Subcutaneous abdominal adipose tissue (tissue), 5 donors: ENCODE results near the gene ZNF223.
A peak's percentile ranks its signal among the peaks of the same experiment; 100 is the strongest.

Experiments
- H3K27ac ChIP-seq: one replicate; pipeline ENCODE4 v1.7.0; 2013; ENCODE audit warnings: low read depth, mild to moderate bottlenecking, inconsistent platforms, low read length, moderate library complexity
- H3K27me3 ChIP-seq, 5 donors: one replicate each; pipeline ENCODE4 v1.7.0; 2013; ENCODE audit warnings: low read length in 5 of 5, inconsistent platforms in 1 of 5; ENCODE audit not compliant: control insufficient read depth in 5 of 5, insufficient read depth in 4 of 5
- H3K36me3 ChIP-seq, 5 donors: one replicate each; pipeline ENCODE4 v1.7.0; 2013; ENCODE audit warnings: low read length in 5 of 5; ENCODE audit not compliant: control insufficient read depth in 5 of 5, insufficient read depth in 5 of 5
- H3K4me1 ChIP-seq, 5 donors: one replicate each; pipeline ENCODE4 v1.7.0; 2013; ENCODE audit warnings: low read length in 5 of 5, mild to moderate bottlenecking in 3 of 5, moderate library complexity in 1 of 5; ENCODE audit not compliant: control insufficient read depth in 5 of 5, insufficient read depth in 5 of 5
- H3K4me3 ChIP-seq, 5 donors: one replicate each; pipeline ENCODE4 v1.7.0; 2013; ENCODE audit warnings: low read length in 5 of 5, low read depth in 1 of 5
- H3K9ac ChIP-seq, 5 donors: one replicate each; pipeline ENCODE4 v1.7.0; 2013; ENCODE audit warnings: low read length in 5 of 5, mild to moderate bottlenecking in 4 of 5, moderate library complexity in 3 of 5
- H3K9me3 ChIP-seq, 5 donors: one replicate each; pipeline ENCODE4 v1.7.0; 2013; ENCODE audit warnings: low read length in 5 of 5; ENCODE audit not compliant: control insufficient read depth in 5 of 5
- donor health status: healthy.
- donor health status: healthy.
- donor health status: healthy.
- donor health status: healthy.
- donor health status: healthy.

ZNF223 gene

DNA sequence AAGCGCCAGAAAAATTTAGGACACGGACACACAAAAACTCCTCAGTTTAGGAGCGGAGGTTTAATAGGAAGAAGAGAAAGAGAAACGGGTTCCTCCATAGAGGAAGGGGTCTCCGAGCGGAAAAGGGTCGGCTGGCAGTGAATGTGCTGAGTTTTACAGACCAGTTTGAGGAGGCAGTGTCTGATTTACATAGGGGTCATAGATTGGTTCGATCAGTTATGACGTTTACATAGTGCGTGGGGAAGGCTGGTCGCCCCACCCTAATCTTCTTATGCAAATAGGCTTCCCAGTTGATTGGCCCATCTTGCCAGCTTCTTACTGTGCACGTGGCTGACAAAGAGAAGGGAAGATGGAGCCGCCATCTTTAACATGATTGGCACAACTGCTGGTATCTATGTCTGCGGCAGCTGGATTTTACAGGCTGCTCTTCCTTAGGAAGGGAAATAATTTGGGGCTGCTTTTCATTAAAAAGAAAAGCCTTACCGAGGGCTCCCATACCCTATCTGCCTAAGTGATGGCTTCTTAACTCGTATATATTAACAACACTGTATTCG lies 60.2 kb downstream of the ZNF223 start:
- Histone ChIP-seq H3K9me3 (peaks cover 25 to 43% (median 37%) of the 10 kb centered on the region in 5 donors), H3K4me1 (peaks cover 8 to 26% (median 18%) of the 10 kb centered on the region in 5 donors), H3K27me3 (no peaks in the 10 kb centered on the region), H3K9ac (no peak overlapping the region), H3K4me3 (peak overlapping the region; percentile 91 to 98 (median 94)), H3K27ac (no peak overlapping the region), H3K36me3 (peaks cover 9 to 17% (median 12%) of the 10 kb centered on the region in 5 donors)

DNA sequence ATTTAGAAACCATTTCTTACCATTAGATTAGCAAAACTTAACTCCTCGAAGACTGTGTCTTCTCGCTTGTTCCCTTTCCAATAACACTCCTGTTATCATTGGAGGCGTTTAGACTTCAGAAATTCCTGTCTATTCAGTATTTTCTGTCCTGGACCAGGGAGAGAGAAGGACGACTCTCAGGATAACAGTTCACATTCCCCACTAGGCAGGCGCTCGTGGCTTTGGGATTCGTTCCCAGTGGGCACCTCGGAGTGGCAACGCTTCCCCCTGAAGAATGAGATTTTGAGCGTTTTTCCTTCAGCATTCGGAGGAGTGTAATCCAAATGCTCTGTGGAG lies 60.9 kb downstream of the ZNF223 start:
- peaks cover 10 to 16% (median 10%) of the 10 kb centered on the region in 5 donors for H3K36me3 ChIP-seq
- H3K4me3 ChIP-seq, result peak overlapping the region; percentile 91 to 98 (median 94)
- peak overlapping the region; percentile 51 to 87 (median 75) for H3K9ac ChIP-seq
- H3K9me3 ChIP-seq, result peaks cover 17 to 35% (median 30%) of the 10 kb centered on the region in 5 donors
- H3K4me1 ChIP-seq, result peaks cover 2 to 26% (median 18%) of the 10 kb centered on the region in 5 donors
- H3K27ac ChIP-seq, result peak overlapping the region; percentile 34
- no peaks in the 10 kb centered on the region for H3K27me3 ChIP-seq

DNA sequence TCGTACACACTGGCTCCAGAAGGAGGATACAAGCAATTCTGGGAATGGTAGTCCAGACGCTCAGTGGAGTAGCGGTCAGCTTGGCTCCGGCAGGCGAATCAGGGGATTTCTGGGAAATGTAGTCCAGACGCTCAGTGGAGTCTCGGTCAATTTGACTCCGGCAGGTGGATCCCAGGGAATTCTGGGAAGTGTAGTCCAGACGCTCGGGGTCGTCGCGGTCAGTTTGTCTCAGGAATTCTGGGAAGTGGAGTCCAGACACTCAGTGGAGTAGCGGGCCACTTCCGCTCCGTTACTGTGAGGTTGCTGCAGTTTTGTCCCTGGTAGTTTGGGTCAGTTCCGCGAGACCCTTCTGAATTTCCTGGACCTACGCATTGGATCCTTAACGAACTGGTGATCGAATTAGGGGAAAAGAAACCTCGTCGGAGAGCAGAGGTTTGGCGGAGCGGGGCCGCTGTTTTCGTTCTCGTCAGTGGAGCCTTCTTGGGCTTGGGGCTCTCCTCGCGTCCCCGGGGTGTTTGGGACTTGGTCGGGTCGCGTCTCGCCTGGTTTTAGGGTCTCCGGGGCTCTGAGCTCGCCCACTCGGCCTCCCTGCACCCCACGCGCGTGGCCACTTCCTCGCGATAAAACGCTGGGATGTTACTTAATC lies 61.4 kb downstream of the ZNF223 start, which contains the start of gene ZNF225:
Gene ZNF225, plus strand, starts transcription at position 262 of the 646 bp plus-strand sequence. CDS start 2,429 bp downstream, outside the sequence.
- Histone ChIP-seq H3K9ac (peak within 1 kb of the TSS; percentile 85 to 96 (median 92)), H3K4me3 (peak within 1 kb of the TSS; percentile 91 to 98 (median 94)), H3K27ac (peak within 1 kb of the TSS; percentile 75), H3K27me3 (no peaks in the 10 kb centered on the region), H3K9me3 (peaks cover 13 to 30% (median 25%) of the 10 kb centered on the region in 5 donors), H3K36me3 (peaks cover 8 to 16% (median 14%) of the 10 kb centered on the region in 5 donors), H3K4me1 (peaks cover 0 to 26% (median 18%) of the 10 kb centered on the region in 5 donors)

DNA sequence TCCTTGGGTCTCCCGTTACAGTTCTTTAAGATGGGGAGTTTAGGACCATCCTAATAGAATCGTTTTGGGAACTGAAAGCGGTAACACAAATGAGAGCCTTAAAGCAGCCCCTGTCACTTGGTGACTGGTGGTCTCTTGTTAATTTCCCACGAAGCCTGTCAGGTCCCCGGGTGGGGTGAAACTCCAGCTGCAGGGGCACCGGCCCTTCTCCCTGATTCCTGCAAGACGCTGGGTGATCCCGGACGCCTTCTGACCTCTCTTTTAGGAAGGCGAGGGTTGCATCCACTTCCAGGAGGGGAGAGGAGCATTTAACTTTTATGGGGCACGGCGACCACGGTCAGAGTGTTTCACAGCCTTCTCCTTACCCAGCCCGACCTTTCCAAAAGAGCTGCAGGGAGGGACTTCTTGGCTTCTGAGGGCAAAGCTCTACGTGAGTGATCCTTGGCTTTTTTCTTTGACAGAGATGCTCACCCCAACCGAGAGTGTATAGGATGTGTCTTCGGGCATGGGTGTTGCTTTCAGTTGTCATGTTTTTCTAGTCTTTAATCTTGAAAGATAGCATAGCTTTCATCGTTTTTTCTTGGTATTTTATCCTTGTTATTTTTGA lies 62.1 kb downstream of the ZNF223 start:
- Histone ChIP-seq H3K27ac (peak overlapping the region; percentile 75), H3K9me3 (peaks cover 10 to 25% (median 21%) of the 10 kb centered on the region in 5 donors), H3K27me3 (no peaks in the 10 kb centered on the region), H3K9ac (peak overlapping the region; percentile 85 to 96 (median 92)), H3K36me3 (peaks cover 10 to 21% (median 19%) of the 10 kb centered on the region in 5 donors), H3K4me3 (peak overlapping the region; percentile 91 to 98 (median 94)), H3K4me1 (peaks cover 0 to 26% (median 18%) of the 10 kb centered on the region in 5 donors)
